Stimulated activated CD8-positive, alpha-beta memory T cell treated with anti-CD3 and anti-CD28 coated beads, Interleukin-7, amount 100 ng/mL, for 4 hours (primary cell): Measurements from ENCODE around the gene APOE.
"Not testable (repeated sequence)": the region's sequence is repeated elsewhere in the genome, so short reads cannot be mapped to it uniquely, and the experiment has no call there.

Experiments
- DNase-seq, 2 donors: peaks; one replicate each; pipeline ENCODE4 v3.0.0-alpha.2; 2020; ENCODE audit warnings: low read depth in 2 of 2

APOE gene

GRCh38 chr19:44884566-44884965, 21.0 kb upstream of the APOE start:
- no peak for DNase-seq

- no peak for DNase-seq
Measured at GRCh38 chr19:44886141-44886540, 19.5 kb upstream of the APOE start.

GRCh38 chr19:44887648-44888047, 17.9 kb upstream of the APOE start:
- DNase-seq: no peak

- not testable (repeated sequence) for DNase-seq
Measured at GRCh38 chr19:44888335-44888734, 17.3 kb upstream of the APOE start.

GRCh38 chr19:44889830-44890365, 15.7 kb upstream of the APOE start:
- no peak for DNase-seq

GRCh38 chr19:44890366-44891015, 15.1 kb upstream of the APOE start:
- DNase-seq: peak in 1 of 2 donors; percentile 100

- peak in 1 of 2 donors; percentile 100 for DNase-seq
Measured at GRCh38 chr19:44891016-44891882, 14.3 kb upstream of the APOE start, which contains the start of gene TOMM40. Gene TOMM40, plus strand, starts transcription at chr19:44891254. Its CDS starts 162 bp downstream, at chr19:44891416.

GRCh38 chr19:44892932-44893331, 12.7 kb upstream of the APOE start:
- no peak for DNase-seq

GRCh38 chr19:44893332-44894051, 12.1 kb upstream of the APOE start:
- no peak for DNase-seq

- DNase-seq: no peak
Measured at GRCh38 chr19:44894052-44894400, 11.6 kb upstream of the APOE start.

- DNase-seq: no peak
Measured at GRCh38 chr19:44894946-44895345, 10.7 kb upstream of the APOE start.

GRCh38 chr19:44897835-44898234, 7.8 kb upstream of the APOE start:
- DNase-seq: no peak

GRCh38 chr19:44900328-44901244, 5.0 kb upstream of the APOE start:
- DNase-seq: no peak

GRCh38 chr19:44903216-44903601, 2.4 kb upstream of the APOE start:
- DNase-seq: no peak

- peak; percentile 34 to 48 for DNase-seq
Measured at GRCh38 chr19:44903602-44904425, 1.8 kb upstream of the APOE start.

- DNase-seq: no peak
Measured at GRCh38 chr19:44904426-44904994, 1.1 kb upstream of the APOE start.

GRCh38 chr19:44907613-44908012, 2.0 kb downstream of the APOE start:
- no peak for DNase-seq

GRCh38 chr19:44908074-44908835, 2.7 kb downstream of the APOE start:
- DNase-seq: no peak

GRCh38 chr19:44908836-44909261, 3.3 kb downstream of the APOE start:
- DNase-seq: no peak
